Measurements from ENCODE around the gene CAST.

CAST gene

GRCh38 chr5:96648593-96648992, 13.6 kb upstream of the CAST start:
- DNase-seq = no peak

GRCh38 chr5:96649251-96649662, 12.9 kb upstream of the CAST start:
- DNase-seq = no peak

- no peak for DNase-seq
Observed at GRCh38 chr5:96649681-96650540, 12.3 kb upstream of the CAST start.

DNA sequence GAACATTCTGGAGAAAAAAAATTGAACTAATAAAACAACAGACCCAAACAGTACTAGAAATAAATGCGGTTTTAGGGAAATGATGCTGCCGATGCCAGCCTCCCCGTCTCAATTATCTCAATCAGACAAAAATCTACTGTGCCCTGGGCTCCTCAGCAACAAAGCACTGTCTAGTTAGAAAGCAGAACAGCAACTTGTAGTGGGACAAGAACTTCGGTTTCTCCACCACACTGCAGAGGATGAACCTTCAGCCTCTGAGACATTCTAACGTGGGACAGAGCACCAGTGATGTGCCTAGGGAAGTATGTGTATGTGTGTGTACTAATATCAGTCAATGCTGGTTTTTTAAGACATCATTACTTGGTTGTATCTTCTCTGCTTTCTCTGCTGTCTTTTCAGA, 11.1 kb upstream of the CAST start:
- DNase-seq = no peak

DNA sequence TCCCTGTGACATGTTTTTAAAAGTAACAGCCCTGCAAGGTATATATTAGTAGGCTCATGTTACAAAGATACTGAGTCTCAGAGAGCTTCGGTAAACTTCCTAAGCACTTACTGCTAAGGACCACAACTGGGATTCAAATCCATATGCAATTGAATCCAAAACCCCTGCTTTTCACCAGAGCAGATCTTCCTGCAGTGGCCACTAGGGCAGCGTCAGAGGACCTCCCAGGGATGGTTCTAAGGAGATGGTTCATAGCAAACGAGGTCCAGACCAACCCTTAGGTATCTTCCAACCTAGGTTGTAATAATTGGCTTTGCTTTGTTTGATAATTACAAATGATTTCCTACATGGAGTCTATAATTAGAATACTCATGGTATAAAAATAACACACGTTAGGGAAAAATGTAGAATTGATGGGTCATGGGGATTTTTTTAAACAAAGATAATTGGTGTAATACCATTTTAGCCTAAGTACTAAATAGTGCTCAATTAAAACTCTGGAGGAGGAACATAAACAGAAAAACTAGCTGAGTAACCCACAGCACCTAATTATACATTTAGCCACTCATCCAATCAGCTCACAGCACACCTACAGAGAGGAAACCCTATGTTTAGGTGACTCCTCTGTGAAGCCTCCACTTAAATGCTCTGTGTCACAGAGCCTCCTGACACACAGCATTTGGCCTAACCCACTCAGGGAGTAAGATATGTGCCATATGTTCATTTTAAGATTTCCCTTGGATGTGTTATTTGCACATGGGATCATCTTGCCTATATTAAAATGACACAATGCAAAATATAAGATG, 10.0 kb upstream of the CAST start:
- no peak for DNase-seq

DNA sequence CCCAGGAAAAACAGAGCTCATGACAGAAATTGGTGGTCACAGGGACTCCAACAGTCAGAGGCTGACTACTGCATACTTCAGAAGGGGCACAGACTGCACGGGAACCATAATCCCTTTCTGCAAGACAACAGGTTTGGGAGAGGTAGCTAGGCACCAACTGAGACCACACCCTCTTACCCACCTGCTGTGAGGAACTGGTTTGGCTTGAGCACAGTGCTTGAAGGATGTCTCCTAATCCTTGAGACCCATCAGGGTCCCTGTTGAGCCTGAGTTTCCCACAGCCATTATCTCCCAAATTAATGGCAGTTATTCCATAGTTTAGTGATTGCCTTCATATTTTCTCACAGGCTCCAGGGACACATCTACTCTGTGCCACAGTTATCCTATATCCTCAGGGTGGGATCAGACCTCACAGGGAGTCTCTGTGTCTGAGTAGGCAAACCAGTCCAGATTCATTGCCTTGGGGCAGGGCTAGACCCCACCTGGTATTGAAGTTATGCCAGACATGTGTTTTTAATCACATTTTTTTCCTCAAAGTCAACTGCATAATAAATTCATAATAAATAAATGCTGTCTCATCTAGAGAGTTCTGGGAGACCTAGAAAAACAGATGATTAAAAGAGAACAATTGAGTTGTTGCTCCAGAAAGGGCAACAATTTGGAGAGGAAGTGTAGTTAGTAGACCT, 9.3 kb upstream of the CAST start:
- no peak for DNase-seq

DNA sequence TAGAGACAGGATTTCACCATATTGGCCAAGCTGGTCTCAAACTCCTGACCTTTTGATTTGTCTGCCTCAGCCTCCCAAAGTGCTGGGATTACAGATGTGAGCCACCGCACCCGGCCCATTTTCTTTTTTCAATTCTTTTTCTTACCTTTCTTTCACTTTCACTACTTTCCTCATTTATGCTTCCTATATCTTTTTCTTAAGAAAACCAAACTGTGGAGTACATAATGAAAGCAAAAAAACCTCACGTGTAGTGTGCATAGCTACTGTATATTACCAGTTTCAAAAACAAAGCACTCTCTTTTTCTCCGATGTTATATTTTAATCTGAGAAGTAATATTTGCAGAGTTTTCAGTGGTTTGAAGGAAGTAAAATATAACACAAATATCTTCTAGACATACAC, 8.0 kb upstream of the CAST start:
- no peak for DNase-seq

DNA sequence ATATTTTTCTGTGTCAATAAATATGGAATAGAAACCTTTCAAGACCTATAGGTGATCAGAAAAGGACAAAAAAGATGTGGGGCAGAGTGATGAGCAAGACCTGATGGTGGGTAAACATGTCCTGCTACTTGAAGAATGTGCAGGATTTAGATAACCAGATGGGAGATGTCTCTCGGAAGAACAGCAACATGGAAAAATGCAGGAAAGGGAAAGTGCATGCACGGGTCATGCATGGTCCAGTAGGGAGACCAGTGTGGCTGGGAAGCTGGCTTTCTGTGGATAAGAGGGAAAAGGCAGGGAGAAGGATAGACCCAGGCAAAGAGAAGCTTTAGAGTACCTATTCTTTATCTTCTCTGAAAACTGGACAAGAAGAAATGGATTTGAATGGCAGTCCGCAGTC, 7.1 kb upstream of the CAST start:
- DNase-seq = no peak

DNA sequence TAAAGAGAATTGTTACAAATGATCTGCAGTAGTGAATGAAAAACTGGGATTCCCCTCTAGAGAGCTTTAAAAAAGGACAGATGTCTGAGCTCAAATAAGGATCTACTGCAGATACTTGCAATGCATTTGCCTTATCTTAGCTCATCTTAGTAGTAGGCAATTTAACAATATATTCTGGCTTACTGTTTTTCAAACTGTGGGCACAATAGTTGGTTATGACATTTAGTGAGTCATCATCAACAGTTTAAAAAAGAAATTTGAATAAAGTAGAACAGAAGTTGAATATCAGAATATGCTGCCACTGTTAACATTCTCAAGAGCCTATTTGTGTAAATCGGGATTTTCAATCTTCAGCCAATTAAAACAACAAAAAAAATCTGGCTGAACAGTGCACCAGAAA, 6.7 kb upstream of the CAST start:
- no peak for DNase-seq

DNA sequence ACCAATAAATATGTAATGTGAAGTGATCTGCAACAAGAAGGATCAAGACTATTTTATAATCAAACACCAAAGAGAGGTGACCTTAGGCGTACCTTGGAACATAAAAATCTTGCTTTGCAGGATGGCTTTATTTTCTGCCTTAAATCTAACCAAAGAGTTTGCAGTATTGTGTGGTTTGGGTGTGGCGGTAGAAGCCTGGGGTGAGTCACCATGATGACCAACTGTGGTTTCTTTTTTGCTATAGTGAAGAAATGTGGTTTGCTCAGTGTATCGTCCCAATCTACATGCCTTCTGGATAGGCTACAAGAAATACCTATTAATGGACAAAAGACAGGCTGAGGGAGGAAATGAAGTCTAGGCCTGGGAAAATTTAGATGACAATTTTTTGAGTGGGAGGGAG, 5.1 kb upstream of the CAST start:
- DNase-seq = no peak

DNA sequence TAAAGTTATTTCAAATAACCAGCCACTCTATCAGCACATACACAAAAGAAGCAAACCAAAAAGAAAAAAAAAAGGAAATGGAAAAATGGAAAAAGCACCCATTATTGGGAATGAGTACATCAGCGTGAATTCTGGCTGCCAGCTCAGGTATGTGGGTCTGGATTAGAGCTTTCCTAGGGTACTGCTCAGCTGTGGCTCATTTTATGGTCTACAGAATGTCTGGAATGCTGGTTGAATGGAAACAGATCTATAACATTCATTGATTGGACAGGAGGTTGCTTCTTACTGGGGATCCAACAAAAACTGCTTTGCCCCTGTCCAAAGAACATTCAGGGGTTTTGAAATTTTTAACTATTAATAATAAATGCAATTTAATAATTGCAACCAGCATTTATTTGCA, 3.9 kb upstream of the CAST start:
- DNase-seq = no peak

- DNase-seq = no peak
Observed at GRCh38 chr5:96659170-96659569, 3.0 kb upstream of the CAST start.

- no peak for DNase-seq
Observed at GRCh38 chr5:96660971-96661854, 963 bp upstream of the CAST start.

GRCh38 chr5:96662725-96663518, 746 bp downstream of the CAST start:
- DNase-seq = peak; percentile 61

GRCh38 chr5:96663608-96664007, 1.4 kb downstream of the CAST start:
- DNase-seq = no peak

DNA sequence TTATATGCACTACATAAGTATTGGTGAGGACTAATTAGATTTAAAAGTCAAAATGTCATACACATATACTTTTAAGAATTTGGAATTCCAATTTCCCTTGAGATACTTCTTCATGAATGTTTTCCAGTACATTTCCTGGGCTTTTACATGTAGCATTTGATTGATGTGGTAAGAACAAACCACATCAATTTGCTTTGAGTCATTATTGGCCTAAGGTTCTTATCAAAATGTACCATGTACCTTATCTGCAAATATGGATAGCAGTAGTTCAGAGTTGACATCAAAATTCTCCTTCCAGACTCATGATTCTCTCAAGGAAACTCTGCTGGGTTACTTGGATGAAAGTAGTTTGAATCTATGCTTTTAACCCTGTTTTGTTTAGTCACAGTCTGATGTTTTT, 2.5 kb downstream of the CAST start:
- DNase-seq = no peak

DNA sequence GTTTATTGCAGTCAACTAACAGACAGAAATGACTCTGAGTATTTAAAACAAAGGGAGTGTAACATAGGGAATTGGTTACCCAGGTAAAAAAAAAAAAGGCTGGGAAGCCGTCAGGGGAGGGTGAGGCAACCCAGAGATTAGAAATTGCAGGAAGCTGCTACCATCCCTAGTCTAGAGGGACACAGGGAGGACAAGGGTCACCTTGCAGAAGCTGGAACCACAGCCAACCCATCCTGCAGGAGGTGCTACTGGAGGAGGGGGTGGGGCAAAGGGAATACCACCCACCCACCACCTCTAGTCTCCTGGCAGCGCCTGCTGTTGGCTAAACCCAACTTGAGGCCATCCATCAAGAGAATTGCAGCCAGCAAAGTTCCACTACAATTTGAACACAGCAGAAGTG, 6.5 kb downstream of the CAST start:
- DNase-seq = no peak

DNA sequence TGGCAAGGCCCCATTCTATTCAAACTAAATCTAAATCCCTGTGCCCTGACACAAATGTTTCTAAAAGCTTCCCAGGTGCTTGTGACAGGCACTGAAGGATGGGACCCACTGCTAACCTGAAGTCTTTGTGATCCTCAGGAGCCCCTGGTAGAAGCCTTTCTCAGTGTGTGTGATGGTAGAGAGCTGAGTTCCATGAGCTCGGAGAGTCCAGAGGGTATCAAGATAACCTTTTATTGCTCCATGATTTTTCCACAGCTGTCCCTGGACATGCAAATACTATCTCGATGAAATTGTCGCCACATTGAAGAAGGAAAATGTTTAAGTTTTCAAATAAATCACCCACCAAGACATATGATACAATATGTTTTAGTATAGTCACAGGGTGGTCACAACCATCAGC, 7.7 kb downstream of the CAST start:
- DNase-seq = no peak

- no peak for DNase-seq
Observed at GRCh38 chr5:96671441-96671840, 9.3 kb downstream of the CAST start.

DNA sequence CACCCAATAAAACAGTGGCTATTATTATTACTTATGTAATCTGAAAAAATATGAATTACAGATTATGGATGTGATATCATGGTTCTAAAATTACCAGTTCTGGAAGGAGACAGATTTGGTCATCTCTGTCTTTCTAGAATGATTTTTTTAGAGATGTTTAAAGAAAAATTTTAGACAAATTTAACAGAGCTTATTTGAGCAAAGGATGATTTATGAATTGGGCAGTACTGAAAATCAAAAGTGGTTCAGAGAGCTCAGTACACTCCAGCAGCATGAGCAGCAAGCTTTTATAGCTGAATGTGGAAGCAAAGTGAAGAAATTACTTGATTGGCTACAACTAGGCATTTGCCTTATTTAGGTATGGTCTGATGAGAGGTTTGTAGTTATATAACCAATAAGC, 11.0 kb downstream of the CAST start:
- DNase-seq = no peak

DNA sequence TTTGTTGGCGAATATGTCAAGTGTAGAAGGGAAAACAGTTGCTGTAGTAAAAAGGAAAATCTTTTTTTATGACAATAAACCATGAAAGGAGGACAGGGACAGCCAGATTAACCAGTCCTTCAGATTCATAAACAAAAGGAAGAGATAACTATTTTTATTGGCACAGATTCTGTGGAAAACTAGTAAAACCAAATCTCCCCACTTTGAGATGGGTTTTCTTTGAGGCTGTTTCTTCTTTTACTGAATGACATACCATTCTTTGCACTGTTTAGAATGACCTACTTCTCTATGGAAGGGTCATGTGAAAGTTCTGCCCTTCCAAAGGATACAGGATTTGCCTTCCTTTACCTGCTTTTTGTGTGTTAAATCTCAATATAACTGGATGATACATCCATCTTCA, 13.7 kb downstream of the CAST start:
- no peak for DNase-seq

- DNase-seq = no peak
Observed at GRCh38 chr5:96677496-96677895, 15.3 kb downstream of the CAST start.
